ENCODE results near the gene PNPLA8.
"Not testable (repeated sequence)": the region's sequence is repeated elsewhere in the genome, so short reads cannot be mapped to it uniquely, and the experiment has no call there.

Gene PNPLA8

DNA sequence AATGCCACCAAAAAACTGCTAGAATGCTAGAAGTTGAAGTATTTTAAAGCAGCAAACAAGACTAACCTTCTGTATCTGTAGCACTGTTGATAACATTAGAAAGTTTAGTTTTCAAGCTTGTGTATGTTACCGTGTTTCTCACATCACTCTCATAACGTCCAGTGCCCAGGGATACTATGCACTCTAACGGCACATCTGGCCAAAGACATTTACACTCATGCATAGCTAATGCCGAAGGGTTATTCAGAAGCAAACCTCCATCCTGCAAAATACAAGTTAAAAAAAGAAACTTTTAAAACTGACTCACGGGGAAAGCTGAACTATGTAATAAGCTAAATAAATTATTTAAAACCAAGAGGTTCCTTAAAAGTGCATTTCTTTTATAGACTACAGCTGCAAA is 46.8 kb downstream of the PNPLA8 start:
- DNase-seq (ENCODE audit: low read depth), result no peak

DNA sequence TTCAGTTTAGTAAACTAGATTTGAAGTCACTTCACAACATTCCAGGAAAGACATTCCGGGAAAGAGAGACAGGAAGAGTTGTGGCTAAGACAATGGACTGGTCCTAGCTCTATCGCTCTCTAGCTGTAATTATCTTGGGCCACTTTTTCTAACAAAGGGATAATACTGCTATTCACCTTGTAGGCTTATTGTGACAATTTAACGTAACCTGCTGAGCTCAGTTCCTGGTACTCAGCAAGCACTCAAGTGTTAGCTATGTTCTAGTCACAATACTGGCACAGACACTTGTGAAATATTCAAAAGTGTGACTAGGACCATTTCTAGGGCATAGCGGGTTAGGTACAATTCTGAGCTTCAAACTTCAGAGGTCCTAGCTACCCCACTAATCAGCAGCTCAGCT is 57.7 kb downstream of the PNPLA8 start:
- DNase-seq (ENCODE audit: low read depth), result no peak

DNA sequence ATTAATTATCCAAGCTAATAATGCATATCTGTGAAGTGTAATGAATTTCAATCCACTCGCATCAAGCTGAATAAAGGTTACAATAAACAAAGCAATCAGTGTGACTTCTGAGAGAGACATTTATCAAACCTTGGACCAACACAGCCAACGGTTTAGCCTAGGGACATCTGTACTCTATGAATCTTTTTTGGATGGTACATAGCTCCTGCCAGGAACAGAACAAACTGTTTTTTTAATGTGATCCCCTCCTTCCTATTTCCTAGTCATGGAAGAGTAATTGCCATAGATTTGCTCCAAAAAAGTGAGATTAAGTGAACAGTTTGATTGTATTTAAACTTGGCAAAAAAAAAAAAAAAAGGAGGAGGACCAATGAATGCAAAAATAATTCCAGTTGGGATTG is 58.5 kb downstream of the PNPLA8 start:
- no peak for DNase-seq (ENCODE audit: low read depth)

DNA sequence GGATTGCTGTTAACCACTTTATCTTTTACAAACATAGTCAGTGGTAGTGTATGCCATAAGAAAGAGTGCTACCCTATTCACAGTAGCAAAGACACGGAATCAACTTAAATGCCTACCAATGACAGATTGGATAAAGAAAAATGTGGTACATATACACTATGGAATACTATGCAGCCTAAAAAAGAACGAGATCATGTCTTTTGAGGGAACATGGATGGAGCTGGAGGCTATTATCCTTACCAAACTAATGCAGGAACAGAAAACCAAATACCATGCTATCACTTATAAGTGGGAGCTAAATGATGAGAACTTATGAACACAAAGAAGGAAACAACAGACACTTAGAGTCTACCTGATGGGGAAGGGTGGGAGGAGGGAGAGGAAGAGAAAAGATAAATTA is 59.6 kb downstream of the PNPLA8 start:
- DNase-seq (ENCODE audit: low read depth), result not testable (repeated sequence)

DNA sequence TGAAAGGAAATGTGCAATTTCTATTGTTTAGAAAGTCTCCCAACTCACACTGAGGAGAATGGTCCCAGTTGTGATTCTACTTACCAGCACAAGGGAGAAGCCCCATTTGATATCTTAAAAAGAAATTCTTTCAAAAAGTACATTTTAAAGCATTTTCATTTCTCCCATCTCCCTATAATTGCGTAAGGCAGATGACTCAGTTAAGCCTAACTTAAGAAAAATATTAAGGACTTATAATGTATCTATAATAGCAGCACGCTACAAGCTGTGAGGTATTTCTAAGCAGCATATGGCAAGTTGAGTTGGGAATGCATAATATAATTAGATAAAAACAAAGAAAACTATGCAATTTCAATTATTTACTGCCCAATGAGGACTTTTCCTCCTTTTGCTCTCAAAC is 61.2 kb downstream of the PNPLA8 start:
- no peak for DNase-seq (ENCODE audit: low read depth)

- DNase-seq (ENCODE audit: low read depth), result no peak
Measured at GRCh38 chr7:108463613-108464012, 62.3 kb downstream of the PNPLA8 start.

GRCh38 chr7:108461840-108462239 is 64.1 kb downstream of the PNPLA8 start:
- no peak for DNase-seq (ENCODE audit: low read depth)

GRCh38 chr7:108460964-108461363 is 65.0 kb downstream of the PNPLA8 start:
- no peak for DNase-seq (ENCODE audit: low read depth)

GRCh38 chr7:108459922-108460551 is 65.9 kb downstream of the PNPLA8 start:
- no peak for DNase-seq (ENCODE audit: low read depth)

GRCh38 chr7:108457871-108458270 is 68.1 kb downstream of the PNPLA8 start:
- no peak for DNase-seq (ENCODE audit: low read depth)

GRCh38 chr7:108456845-108457540 is 68.9 kb downstream of the PNPLA8 start:
- no peak for DNase-seq (ENCODE audit: low read depth)

GRCh38 chr7:108455998-108456677 is 69.8 kb downstream of the PNPLA8 start, which contains the start of gene NRCAM:
Gene NRCAM (minus strand): TSS chr7:108456436. CDS start chr7:108240064, 216,372 bp downstream.
- DNase-seq (ENCODE audit: low read depth), result no peak

DNA sequence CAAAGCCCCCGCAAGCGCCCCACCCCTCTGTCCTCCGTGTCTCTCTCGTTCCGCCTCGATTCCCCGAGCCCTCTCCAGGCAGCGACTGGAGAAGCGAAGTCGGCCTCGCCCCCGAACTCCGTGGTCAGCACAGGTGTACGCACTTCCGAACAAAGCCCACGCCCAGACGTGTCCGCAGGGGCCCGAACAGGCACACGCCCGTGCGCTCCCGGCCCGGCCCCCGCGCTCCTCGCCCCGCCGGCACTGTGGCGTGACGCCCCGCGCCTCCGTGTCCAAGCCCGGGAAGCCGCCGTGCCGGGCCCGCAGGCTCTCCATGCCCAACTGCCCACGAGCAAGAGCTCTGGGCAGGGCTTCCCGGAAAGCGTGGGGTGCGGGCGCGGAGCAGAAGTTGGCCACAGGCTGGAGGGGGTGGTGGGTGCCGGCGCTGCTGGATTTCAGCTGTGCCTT is 70.4 kb downstream of the PNPLA8 start:
- DNase-seq (ENCODE audit: low read depth), result no peak

- DNase-seq (ENCODE audit: low read depth), result no peak
Measured at GRCh38 chr7:108454674-108455550, 71.0 kb downstream of the PNPLA8 start.

GRCh38 chr7:108454317-108454673 is 71.6 kb downstream of the PNPLA8 start:
- no peak for DNase-seq (ENCODE audit: low read depth)

DNA sequence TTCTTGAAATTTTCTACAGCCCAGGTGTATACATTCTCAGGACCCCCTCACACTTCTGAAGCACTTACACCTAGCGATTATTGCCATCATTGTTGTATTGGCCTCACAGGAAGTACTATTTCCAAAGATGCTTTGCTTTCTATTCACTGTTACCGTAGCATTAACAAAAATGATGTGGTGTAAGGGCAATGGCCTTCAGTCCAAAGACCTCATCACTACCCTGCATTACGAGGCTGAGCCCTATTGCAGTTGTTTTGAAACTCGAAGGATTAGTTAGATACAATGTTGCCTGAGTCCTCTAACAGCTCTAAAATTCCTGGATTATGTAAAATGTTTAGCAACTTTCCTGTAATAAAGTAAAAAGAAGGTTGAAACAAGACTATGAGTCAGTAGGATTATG is 72.6 kb downstream of the PNPLA8 start:
- no peak for DNase-seq (ENCODE audit: low read depth)

- DNase-seq (ENCODE audit: low read depth), result no peak
Measured at GRCh38 chr7:108452707-108453106, 73.2 kb downstream of the PNPLA8 start.

DNA sequence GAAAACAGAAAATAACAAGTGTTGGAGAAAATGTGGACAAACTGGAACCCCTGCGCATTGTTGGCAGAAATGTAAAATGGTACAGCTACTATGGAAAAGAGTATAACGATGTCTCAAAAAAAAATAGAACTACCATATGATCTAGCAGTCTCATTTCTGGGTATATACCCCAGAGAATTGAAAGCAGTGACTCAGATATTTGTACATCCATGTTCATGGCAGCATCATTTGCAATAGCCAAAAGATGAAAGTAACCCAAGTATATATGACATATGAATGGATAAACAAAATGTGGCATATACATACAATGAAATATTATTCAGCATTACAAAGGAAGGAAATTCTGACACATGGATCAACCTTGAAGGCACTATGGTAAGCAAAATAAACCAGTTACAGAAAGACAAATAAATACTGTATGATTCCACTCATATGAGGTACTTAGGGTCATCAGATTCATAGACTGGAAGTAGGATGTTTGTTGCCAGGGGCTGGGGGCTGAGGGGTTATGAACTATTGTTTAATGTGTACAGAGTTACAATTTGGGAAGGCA is 74.6 kb downstream of the PNPLA8 start:
- no peak for DNase-seq (ENCODE audit: low read depth)

- no peak for DNase-seq (ENCODE audit: low read depth)
Measured at GRCh38 chr7:108450160-108450559, 75.8 kb downstream of the PNPLA8 start.

- no peak for DNase-seq (ENCODE audit: low read depth)
Measured at GRCh38 chr7:108449521-108449920, 76.4 kb downstream of the PNPLA8 start.

GRCh38 chr7:108448584-108449505 is 77.1 kb downstream of the PNPLA8 start:
- DNase-seq (ENCODE audit: low read depth), result no peak
